Non-pigmented ciliary epithelial cell (primary cell): Measurements from ENCODE around the gene GPX8.

Source experiments
- DNase-seq: peaks from one replicate; pipeline ENCODE4 v3.0.0-alpha.2; 2010; ENCODE audit warnings: low read depth

The GPX8 gene

DNA sequence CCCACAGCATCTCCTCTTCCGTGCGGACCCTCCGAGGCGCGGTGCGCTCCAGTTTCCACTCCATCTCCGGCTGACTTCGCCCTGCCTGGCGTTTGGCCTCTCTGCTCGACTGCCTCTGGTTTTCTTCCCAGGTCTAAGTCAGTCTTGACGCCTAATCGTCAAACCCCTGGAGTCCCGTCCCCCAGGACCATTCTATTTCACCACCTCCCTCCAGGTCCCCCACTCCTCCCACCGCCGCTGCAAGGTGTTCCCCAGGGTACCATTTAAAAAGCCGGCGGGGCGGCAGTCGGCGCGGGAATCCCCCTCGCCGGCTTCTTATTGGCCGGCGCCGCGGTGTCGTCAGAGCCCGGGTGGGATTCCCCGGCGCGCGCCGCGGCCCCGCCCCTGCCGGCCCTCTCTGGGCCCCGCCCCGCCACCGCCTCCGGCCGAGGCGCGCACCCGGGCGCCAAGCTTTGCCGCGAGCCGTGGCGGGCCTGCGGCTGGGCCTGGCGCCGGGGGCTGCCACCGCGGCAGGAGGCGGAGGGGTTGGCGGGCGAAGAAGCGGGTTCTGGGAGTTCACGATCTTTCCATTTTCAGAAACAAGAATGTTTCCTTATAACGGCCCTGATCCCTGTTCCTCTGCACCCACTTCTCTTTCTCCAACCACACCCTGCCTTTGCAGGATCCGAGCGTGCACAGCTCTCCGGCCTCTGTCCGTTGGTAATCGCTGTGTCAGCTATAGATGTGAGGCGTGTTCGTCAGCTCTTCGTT lies 13.1 kb downstream of the GPX8 start, which contains the start of gene CDC20B:
TSS of gene CDC20B (minus strand) at position 241 of the 750 bp plus-strand sequence. CDS start at position 64, 177 bp downstream.
- no peak for DNase-seq

DNA sequence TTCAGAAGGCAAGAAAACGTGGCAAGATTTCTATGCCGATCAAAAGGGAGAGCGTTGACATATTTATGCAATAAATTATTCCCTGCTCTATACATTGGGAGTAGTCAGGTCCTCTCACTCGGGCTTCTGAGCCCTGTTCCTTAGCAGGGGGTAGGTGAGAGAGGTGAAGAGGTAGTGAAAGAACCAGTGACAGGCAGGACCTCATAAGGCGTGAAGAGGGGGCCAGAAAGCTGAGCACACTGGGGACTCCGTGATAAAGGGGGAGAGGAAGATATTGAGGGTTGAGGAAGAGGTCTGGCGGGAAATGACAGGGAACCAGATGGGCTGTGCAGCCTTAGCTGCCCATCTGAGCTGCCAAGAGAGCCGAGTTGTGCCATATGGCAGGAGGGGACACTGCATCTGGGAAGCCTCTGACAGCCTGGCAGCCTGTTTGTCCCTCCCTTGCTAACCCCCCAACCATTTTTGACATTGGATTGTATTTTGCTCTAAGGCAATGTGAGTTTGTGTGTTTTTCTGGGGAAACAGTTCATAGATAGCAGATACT lies 13.8 kb downstream of the GPX8 start:
- DNase-seq, result no peak

DNA sequence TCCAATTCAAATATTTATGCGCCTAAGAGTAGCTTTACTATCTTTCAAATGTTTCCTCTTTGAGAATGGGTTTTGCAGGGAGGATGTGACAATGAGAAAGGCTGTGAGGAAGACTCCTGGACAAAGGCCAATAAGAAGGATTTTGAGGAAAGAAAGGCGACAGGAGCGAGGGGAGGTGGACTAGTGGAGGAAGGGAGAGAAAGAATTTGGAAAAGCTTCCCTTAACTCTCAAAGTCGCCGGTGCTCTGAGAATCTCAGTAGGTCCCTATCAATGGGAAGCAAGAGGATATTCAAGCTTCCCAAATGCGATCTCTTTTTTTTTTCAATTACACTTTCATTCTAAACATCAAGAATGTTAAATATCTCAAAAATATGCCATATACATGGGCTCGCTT lies 15.8 kb downstream of the GPX8 start:
- no peak for DNase-seq

DNA sequence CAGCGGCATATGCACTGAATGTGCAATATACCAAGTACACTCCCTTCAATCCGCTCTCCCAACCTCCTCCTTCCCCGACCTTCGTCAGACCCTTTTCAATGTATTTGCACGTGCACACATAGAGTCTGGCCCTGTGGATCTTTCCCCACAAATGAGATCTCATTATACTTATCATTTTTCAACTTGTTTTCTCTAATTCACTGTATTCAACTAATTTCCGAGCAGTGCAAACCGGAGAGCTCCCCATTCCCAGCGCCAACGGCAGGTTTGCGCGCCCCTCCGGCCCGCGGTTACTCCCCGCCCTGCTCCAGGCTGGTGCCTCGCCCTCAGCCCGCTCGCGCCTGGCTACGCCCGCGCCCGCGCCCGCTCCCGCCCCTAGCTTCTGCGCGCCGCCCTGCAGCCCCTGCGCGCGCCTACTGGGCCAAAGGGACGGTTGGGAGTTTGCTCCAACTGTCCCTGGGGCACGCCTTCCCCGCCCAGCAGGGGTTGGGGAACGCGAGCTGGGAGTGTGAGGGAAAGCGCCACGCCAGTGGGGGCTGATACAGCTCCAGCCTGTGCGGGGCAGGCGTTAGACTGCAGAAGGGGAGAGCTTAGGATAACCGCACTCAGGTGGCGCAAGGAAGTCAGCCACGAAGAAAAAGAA lies 16.3 kb downstream of the GPX8 start:
- DNase-seq, result no peak

DNA sequence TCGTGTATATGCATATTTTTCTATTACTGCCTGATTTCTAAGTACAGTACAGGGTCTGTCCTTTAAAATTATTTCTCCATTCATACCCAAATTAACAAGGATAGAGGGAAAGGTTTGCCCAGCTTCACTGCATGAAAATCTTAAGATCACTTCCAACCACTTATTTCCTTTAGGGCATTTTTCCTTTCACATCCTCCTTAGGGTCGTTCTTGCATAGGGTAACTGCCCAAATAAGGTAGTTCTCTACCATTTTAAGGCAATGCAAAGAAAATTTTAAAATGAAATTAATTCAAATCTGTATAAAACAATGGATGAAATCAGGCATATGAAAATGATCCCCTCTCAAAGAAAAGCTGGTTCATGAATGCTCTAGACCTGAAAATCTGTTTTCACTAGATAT lies 17.1 kb downstream of the GPX8 start:
- DNase-seq, result no peak

DNA sequence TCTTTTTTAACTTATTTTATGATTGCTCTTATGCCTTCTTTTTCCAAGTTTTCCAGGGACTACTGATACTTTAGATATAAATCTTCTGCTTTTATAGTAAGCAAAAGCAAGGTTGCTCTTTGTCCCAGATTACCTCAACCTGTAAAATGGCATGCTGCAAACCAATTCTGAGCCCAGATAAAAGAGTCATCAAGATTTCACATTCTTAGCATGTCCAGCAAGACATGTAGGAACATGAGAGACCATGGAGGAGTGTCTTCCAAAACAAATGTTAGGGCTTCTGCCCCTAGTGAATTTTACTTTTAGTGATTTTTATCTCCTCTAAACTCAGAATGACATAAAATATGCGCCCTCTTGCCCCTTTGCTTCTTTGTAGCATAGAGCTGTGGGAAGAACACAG lies 20.0 kb downstream of the GPX8 start:
- DNase-seq, result no peak

DNA sequence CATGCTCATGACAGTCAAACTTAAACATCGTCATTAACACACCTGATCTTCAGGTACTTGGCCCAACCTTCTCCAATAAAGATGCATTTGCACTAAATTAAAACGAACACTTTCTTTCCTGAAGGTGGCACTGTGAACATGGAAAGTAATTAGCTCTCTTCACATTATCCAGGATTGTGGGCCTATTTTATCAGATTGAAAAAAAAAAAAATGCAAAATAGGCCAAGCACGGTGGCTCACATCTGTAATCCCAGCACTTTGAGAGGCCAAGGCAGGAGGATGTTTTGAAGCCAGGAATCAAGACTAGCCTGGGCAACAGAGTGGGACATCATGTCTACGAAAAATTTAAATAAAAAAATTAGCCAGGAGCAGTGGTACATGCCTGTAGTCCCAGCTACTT lies 27.4 kb downstream of the GPX8 start:
- DNase-seq, result no peak

DNA sequence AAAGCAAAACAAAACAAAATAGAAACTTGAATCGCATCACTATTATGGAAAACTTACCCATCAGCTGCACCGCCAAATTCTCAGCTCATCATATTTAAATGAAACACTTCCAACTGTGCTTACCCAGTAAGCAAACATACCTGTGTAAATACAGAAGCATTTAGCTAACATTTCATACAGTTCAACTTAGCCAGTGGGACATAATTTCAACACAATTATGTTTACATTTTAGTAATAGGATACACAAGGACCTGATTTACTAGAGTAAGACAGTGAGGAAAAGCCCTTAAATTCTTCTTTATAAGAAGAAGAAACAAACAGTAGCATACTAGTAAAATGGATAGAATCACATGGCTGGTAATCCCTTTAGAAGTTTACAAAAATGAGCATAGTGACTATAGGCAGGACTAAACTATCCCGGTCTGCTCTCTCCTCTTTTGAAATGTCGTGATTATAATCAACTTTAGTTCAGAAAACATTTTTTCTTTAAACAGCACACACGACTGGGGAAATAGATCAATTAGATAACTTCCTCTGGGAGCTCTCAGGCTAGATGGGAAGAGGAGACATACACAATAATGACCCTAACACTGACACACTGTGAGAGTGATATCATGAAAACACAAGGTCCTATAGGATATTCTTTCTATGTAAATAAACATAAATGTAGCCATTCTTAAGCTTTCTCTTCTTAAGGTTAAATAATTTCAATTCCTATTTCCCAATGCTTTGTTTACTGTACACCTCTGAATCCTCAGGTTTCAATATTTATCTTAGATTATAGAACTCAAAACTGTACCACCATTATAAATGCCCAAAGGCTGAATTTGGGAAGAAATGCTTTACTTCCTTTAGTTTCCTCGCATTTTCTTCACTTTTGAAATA lies 28.9 kb downstream of the GPX8 start:
- no peak for DNase-seq

DNA sequence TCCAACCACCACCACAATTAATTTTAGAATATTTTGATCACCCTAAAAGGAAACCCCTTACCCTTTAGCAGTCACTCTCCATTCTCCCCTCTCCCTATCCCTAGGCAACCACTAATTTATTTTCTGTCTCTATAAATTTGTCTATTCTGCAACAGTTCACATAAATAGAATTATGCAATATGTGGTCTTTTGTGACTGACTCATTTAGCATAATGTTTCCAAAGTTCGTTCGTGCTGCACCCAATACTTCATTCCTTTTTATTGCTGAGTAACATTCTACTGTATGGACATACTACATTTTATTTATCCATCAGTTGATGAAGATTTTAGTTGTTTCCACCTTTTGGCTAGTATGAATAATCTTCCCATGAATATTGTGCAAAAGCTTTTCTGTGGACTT lies 31.2 kb downstream of the GPX8 start:
- DNase-seq, result no peak

DNA sequence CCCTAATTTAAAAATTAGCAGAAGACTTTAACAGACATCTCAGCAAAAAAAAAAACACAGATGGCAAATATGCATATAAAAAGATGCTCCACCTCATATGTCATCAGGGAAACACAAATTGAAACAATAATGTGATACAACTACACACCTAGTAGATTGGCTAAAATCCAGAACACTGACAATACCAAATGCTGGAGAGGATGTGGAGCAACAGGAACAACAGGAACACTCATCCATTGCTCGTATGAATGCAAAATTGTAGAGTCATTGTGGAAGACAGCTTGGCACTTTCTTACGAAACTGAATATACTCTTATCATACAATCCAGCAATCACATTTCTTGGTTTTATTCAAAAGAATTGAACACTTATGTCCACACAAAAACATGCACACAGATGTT lies 45.0 kb downstream of the GPX8 start:
- DNase-seq, result no peak

DNA sequence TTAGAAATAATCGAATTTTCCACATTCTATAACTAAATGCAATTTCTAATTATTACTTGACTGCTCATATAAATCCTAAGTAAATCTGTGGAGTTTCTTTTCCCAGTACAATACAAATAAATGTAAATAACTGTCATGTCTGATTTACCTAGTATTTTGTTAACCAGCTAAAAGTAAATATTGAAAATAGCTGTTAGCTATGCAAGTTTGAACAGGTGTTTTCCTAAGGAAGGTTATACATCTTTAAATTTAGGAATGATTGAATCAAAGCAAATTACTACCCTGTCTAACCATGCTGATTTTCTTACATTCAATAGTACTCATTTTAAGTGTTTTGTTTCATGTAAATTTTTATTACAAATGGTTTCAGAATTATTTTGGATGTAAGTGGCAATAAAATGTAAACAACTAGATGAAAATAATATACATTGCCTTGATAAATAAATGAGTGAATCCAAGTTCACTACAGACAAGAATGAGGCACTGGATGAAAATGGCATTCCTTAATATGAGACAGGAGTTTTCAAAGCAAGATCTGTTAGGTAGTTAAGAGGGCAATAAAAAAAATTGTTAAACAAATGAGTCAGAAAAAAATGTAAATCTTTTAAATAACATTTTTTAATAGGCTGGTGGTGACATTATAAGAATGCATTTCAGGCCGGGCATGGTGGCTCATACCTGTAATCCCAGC lies 51.4 kb downstream of the GPX8 start:
- no peak for DNase-seq
